ENCODE results near the gene PODNL1. TPM values are rescaled to one million over a fixed set of nuclear protein-coding genes. Genes with fewer than 3 reads are reported as not detected.

Gene PODNL1
- polyA plus RNA-seq, 3 donors = 1.2 to 1.4 (median 1.3) TPM

- Histone ChIP-seq H3K79me2 (ENCODE audit: insufficient read depth, low read length) (peaks cover 35% of the 10 kb centered on the region), H3K27ac (ENCODE audit: low read depth in 1 of 2, low read length in 2 of 2) (no peak overlapping the region), H3K4me2 (replicated peaks; ENCODE audit: extremely low read depth, low read length, poor library complexity, severe bottlenecking) (no peak overlapping the region), H3K9me3 (replicated peaks in 1 of 2; ENCODE audit: control insufficient read depth in 1 of 2, insufficient read depth in 1 of 2, low read length in 2 of 2) (no peaks in the 10 kb centered on the region), H2AFZ (ENCODE audit: insufficient read depth, low read depth, low read length, poor library complexity, severe bottlenecking) (no peak overlapping the region), H3K4me3 (replicated peaks in 1 of 3; ENCODE audit: low read depth in 2 of 3, low read length in 3 of 3) (peak overlapping the region in 1 of 3 experiments; percentile 87), H3K36me3 (replicated peaks in 1 of 2; ENCODE audit: control insufficient read depth in 1 of 2, insufficient read depth in 2 of 2, low read length in 2 of 2) (peaks cover 48 to 52% of the 10 kb centered on the region in 2 donors), H3K4me1 (ENCODE audit: control insufficient read depth in 1 of 2, insufficient read depth in 2 of 2, low read length in 2 of 2) (peaks cover 16 to 21% of the 10 kb centered on the region in 2 donors), H3K9ac (ENCODE audit: insufficient read depth, low read length, poor library complexity, severe bottlenecking) (no peak overlapping the region), H3K27me3 (ENCODE audit: control insufficient read depth in 2 of 2, insufficient read depth in 2 of 2, low read length in 2 of 2) (no peaks in the 10 kb centered on the region), H4K20me1 (ENCODE audit: insufficient read depth, low read length) (peaks cover 39% of the 10 kb centered on the region)
- Mint-ChIP-seq H3K27ac (peak overlapping the region in 1 of 7 donors; percentile 32), H3K4me3 (no peak overlapping the region), H3K4me1 (peaks cover 17% of the 10 kb centered on the region), H3K27me3 (ENCODE audit: low read depth in 3 of 3) (peaks cover 0 to 2% (median 0%) of the 10 kb centered on the region in 3 donors), H3K9me3 (no peaks in the 10 kb centered on the region), H3K36me3 (peaks cover 38 to 51% of the 10 kb centered on the region in 2 donors)
- TF ChIP-seq CTCF (IDR thresholded peaks at IDR 0.05) = no peak
- WGBS (ENCODE audit: insufficient coverage) = 100% methylated on average over 2 of the region's 15 CpGs
- intact Hi-C loops (cut with micrococcal nuclease) = loop anchor here in 1 of 2 donors (5.0 kb wide), 1 partner anchor 93 kb away; no protein-coding TSS in a partner anchor
- DNase-seq = no peak
These were observed 16.0 kb upstream of the PODNL1 start for GRCh38 chr19:13954185-13954584.

GRCh38 chr19:13952931-13953531, 14.8 kb upstream of the PODNL1 start:
- TF ChIP-seq CTCF (IDR thresholded peaks at IDR 0.05) = no peak
- Mint-ChIP-seq H3K27me3 (ENCODE audit: low read depth in 3 of 3) (peaks cover 0 to 2% (median 0%) of the 10 kb centered on the region in 3 donors), H3K4me3 (peak overlapping the region; percentile 82 to 92), H3K27ac (peak overlapping the region; percentile 68 to 89 (median 79)), H3K4me1 (peaks cover 17% of the 10 kb centered on the region), H3K9me3 (peaks cover 0 to under 1% (median 0%) of the 10 kb centered on the region in 7 donors), H3K36me3 (peaks cover 28 to 39% of the 10 kb centered on the region in 2 donors)
- Histone ChIP-seq H4K20me1 (ENCODE audit: insufficient read depth, low read length) (peaks cover 36% of the 10 kb centered on the region), H3K4me1 (ENCODE audit: control insufficient read depth in 1 of 2, insufficient read depth in 2 of 2, low read length in 2 of 2) (peaks cover 16 to 21% of the 10 kb centered on the region in 2 donors), H3K4me2 (replicated peaks; ENCODE audit: extremely low read depth, low read length, poor library complexity, severe bottlenecking) (peak overlapping the region; percentile 93), H3K27me3 (ENCODE audit: control insufficient read depth in 2 of 2, insufficient read depth in 2 of 2, low read length in 2 of 2) (no peaks in the 10 kb centered on the region), H3K79me2 (ENCODE audit: insufficient read depth, low read length) (peaks cover 35% of the 10 kb centered on the region), H3K4me3 (replicated peaks in 1 of 3; ENCODE audit: low read depth in 2 of 3, low read length in 3 of 3) (peak overlapping the region; percentile 53 to 87 (median 74)), H3K9me3 (replicated peaks in 1 of 2; ENCODE audit: control insufficient read depth in 1 of 2, insufficient read depth in 1 of 2, low read length in 2 of 2) (no peaks in the 10 kb centered on the region), H2AFZ (ENCODE audit: insufficient read depth, low read depth, low read length, poor library complexity, severe bottlenecking) (peak overlapping the region; percentile 52), H3K27ac (ENCODE audit: low read depth in 1 of 2, low read length in 2 of 2) (peak overlapping the region in 1 of 2 donors; percentile 80), H3K36me3 (replicated peaks in 1 of 2; ENCODE audit: control insufficient read depth in 1 of 2, insufficient read depth in 2 of 2, low read length in 2 of 2) (peaks cover 37 to 41% of the 10 kb centered on the region in 2 donors), H3K9ac (ENCODE audit: insufficient read depth, low read length, poor library complexity, severe bottlenecking) (peak overlapping the region; percentile 87)
- no peak for DNase-seq
- 18% methylated on average over 10 of the region's 13 CpGs for WGBS (ENCODE audit: insufficient coverage)
- intact Hi-C loops (cut with micrococcal nuclease) = loop anchor here in 1 of 2 donors (5.0 kb wide), 1 partner anchor 94 kb away; no protein-coding TSS in a partner anchor
